Frontal cortex (tissue), 1 donor: ENCODE data around the gene ARHGAP31. TPM values are rescaled to one million over a fixed set of nuclear protein-coding genes. Genes with fewer than 3 reads are reported as not detected.

Source experiments
- small RNA-seq: library from RNA; depleted of rRNA; stranded (forward); fragments of <200 nt; gene quantifications from one replicate; pipeline ENCODE3, GENCODE V24; 2014
- total RNA-seq: library from RNA; depleted of rRNA; stranded (reverse); fragments of >200 nt; gene quantifications from one replicate; pipeline ENCODE4 v1.2.3, GENCODE V29; 2014

The ARHGAP31 gene
- total RNA-seq, 1 donor from 2014 or later = 2.0 TPM

Small RNA genes lying within 50 kb of the gene (small RNA-seq; reads per million reads assigned to genes)
- gene RNU6-1127P = not detected

Other genes with a start within 250 kb of the ARHGAP31 start
- not detected for gene TEX55, start 148.2 kb upstream of the ARHGAP31 start, total RNA-seq
- not detected for gene UPK1B, start 120.8 kb upstream of the ARHGAP31 start, total RNA-seq
- gene B4GALT4, start 53.5 kb upstream of the ARHGAP31 start, total RNA-seq = 8.6 TPM
- gene TMEM39A, start 169.2 kb downstream of the ARHGAP31 start, total RNA-seq = 9.8 TPM
- gene POGLUT1, start 174.6 kb downstream of the ARHGAP31 start, total RNA-seq = 15.1 TPM
- 31.0 TPM for gene TIMMDC1, start 204.2 kb downstream of the ARHGAP31 start, total RNA-seq